K562 (cell line): ENCODE results near the gene CELSR1. TPM values are rescaled to one million over a fixed set of nuclear protein-coding genes. Genes with fewer than 3 reads are reported as not detected.
"Not testable (repeated sequence)": the region's sequence is repeated elsewhere in the genome, so short reads cannot be mapped to it uniquely, and the experiment has no call there.

Experiments used
- ATAC-seq: fragments of 200-7000 bp; cut with Tn5 transposase; 3 replicates; pipeline ENCODE4 v1.9.1; 2020; ENCODE audit warnings: moderate library complexity
- BruUV-seq: library from RNA; stranded (reverse); fragments of 400-500 nt; replicated peaks from 2 replicates; lab custom pipeline; 2021; lab: Mats Ljungman, UMichigan
- CTCF ChIA-PET: fragments of 300-600 bp; formaldehyde crosslinking; extraction: SDS; loops from one replicate; lab custom pipeline; 2021; ENCODE audit warnings: low intra/inter-chr PET ratio; lab: Yijun Ruan, JAX
- POLR2A ChIA-PET: fragments of 300-600, 350-650 bp; sonication (Branson Sonifier 250); formaldehyde crosslinking; extraction: SDS; loops from one replicate; lab custom pipeline; 2021; ENCODE audit warnings: antibody characterized with exemption, inconsistent platforms; lab: Yijun Ruan, JAX
- DNase-seq, 4 experiments: peaks; one replicate each; pipeline versions ENCODE4 v3.0.0 to v3.0.0-alpha.2; 2011 to 2018; ENCODE audit warnings: low spot score in 3 of 4, mixed read lengths in 3 of 4; ENCODE audit errors: extremely low read depth in 1 of 4
- FAIRE-seq: peaks from 2 replicates; lab custom pipeline; 2011; peaks lifted over from hg19 to GRCh38; lab: Jason Lieb, UNC
- H2AFZ ChIP-seq: 2 replicates; pipeline ENCODE4 v1.6.0; 2011; ENCODE audit warnings: low read depth, low read length, control low read depth, inconsistent platforms
- H3K27ac ChIP-seq: fragments of 200-600 bp; 3 replicates; pipeline ENCODE4 v1.8.0; 2011; ENCODE audit warnings: low read depth, mild to moderate bottlenecking, control low read depth, inconsistent platforms, low read length, moderate library complexity, mixed read lengths; ENCODE audit errors: extremely low read depth
- H3K27me3 ChIP-seq, 2 experiments: fragments of 300-600 bp in 1 of 2; 2 replicates in 1 of 2; 3 replicates in 1 of 2; pipeline versions ENCODE4 v1.6.0 to v1.8.0; 2011; ENCODE audit warnings: inconsistent platforms in 2 of 2, low read length in 2 of 2, mild to moderate bottlenecking in 1 of 2, mixed read lengths in 1 of 2, moderate library complexity in 1 of 2; ENCODE audit not compliant: control insufficient read depth in 2 of 2, insufficient read depth in 2 of 2
- H3K36me3 ChIP-seq: fragments of 300-600 bp; 3 replicates; pipeline ENCODE4 v1.8.0; 2011; ENCODE audit warnings: mild to moderate bottlenecking, low read length, inconsistent platforms; ENCODE audit not compliant: control insufficient read depth, insufficient read depth
- H3K4me1 ChIP-seq, 2 experiments: fragments of 200-600 bp in 1 of 2; replicated peaks in 1 of 2; 2 replicates in 1 of 2; 3 replicates in 1 of 2; pipeline versions ENCODE4 v1.5.1 to v1.8.0; 2011; ENCODE audit warnings: inconsistent platforms in 2 of 2, low read length in 2 of 2, mild to moderate bottlenecking in 1 of 2, mixed read lengths in 1 of 2, moderate library complexity in 1 of 2; ENCODE audit not compliant: control insufficient read depth in 2 of 2, insufficient read depth in 2 of 2
- H3K4me2 ChIP-seq: 2 replicates; pipeline ENCODE4 v1.6.1; 2011; ENCODE audit warnings: low read length, control low read depth, inconsistent platforms, mixed read lengths; ENCODE audit not compliant: insufficient read depth
- H3K4me3 ChIP-seq: fragments of 200-600 bp; sonication (generic), shearing (Covaris generic); 2 replicates; pipeline ENCODE4 v1.5.1; 2016; ENCODE audit warnings: control low read depth, inconsistent platforms
- H3K79me2 ChIP-seq: fragments of 200-600 bp; 3 replicates; pipeline ENCODE4 v1.8.0; 2011; ENCODE audit warnings: low read length, inconsistent platforms; ENCODE audit not compliant: control insufficient read depth, insufficient read depth
- H3K9ac ChIP-seq, 2 experiments: 2 replicates each; pipeline versions ENCODE4 v1.6.0 to v1.6.1; 2011; ENCODE audit warnings: low read depth in 2 of 2, low read length in 2 of 2, control low read depth in 1 of 2, inconsistent platforms in 1 of 2, mild to moderate bottlenecking in 1 of 2, mixed read lengths in 1 of 2; ENCODE audit not compliant: insufficient read depth in 1 of 2
- H3K9me1 ChIP-seq: one replicate; pipeline ENCODE4 v1.6.0; 2011; ENCODE audit warnings: inconsistent platforms, mild to moderate bottlenecking, low read length, moderate library complexity; ENCODE audit not compliant: control insufficient read depth, insufficient read depth
- H3K9me3 ChIP-seq: replicated peaks from 2 replicates; pipeline ENCODE4 v1.5.1; 2011; ENCODE audit warnings: low read depth, low read length, inconsistent platforms; ENCODE audit not compliant: control insufficient read depth, insufficient read depth
- H4K20me1 ChIP-seq: replicated peaks from 2 replicates; pipeline ENCODE4 v1.6.1; 2011; ENCODE audit warnings: low read length, inconsistent platforms, mixed read lengths; ENCODE audit not compliant: control insufficient read depth, insufficient read depth
- FOXP4 ChIP-seq: sonication (generic); formaldehyde crosslinking; IDR thresholded peaks from 2 replicates; pipeline ENCODE4 v1.8.0; 2022; ENCODE audit warnings: mild to moderate bottlenecking, missing genetic modification reagents, borderline replicate concordance
- HDGF ChIP-seq: fragments of 450-650 bp; IDR thresholded peaks from 2 replicates; pipeline ENCODE4 v1.6.1; 2016
- RBM25 ChIP-seq: fragments of 200-400 bp; formaldehyde crosslinking; IDR thresholded peaks from 2 replicates; pipeline ENCODE4 v1.6.1; 2018; ENCODE audit warnings: low read length, low read depth, moderate library complexity; ENCODE audit not compliant: severe bottlenecking
- RBM34 ChIP-seq: fragments of 200-400 bp; formaldehyde crosslinking; IDR thresholded peaks from 2 replicates; pipeline ENCODE4 v1.6.1; 2018; ENCODE audit warnings: low read length, borderline replicate concordance; ENCODE audit not compliant: insufficient read depth
- RBM39 ChIP-seq: fragments of 200-400 bp; formaldehyde crosslinking; optimal IDR thresholded peaks from 2 replicates; pipeline ENCODE3; 2018; ENCODE audit warnings: low read depth, low read length
- WGBS: fragments of 100-300 bp; shearing (Covaris generic); methylation state at CpG from one replicate; pipeline ENCODE4 v1.1.6; 2016; ENCODE audit warnings: low coverage, mixed read lengths; ENCODE audit not compliant: insufficient coverage; ENCODE audit errors: missing lambda C conversion rate; 5-methylcytosine and 5-hydroxymethylcytosine counted together
- in situ Hi-C: fragments of 300-500 bp; cut with MboI; formaldehyde crosslinking; loops from 4 replicates; pipeline ENCODE4 v1.15.0; 2018; ENCODE audit warnings: inconsistent platforms, mixed read lengths
- intact Hi-C: fragments of 100-400 bp; cut with micrococcal nuclease; formaldehyde crosslinking; loops from 2 replicates; pipeline ENCODE4 v1.14.2; 2022
- polyA plus RNA-seq, 8 experiments: library from polyadenylated mRNA; depleted of rRNA in 4 of 8; stranded (reverse) in 5 of 8; unstranded in 3 of 8; fragments of >200 nt; fragmentation: Nextera tagmentation in 2 of 8; fragmentation: Illumina TruSeq in 1 of 8; extraction: Ambion mirVana in 2 of 8; extraction: Trizol in 1 of 8; gene quantifications; 2 replicates each; pipeline versions ENCODE4 v1.2.1 to v1.2.3, GENCODE V29; 2011 to 2014; ENCODE audit warnings: inconsistent platforms in 1 of 8, missing spikeins in 1 of 8
- total RNA-seq, 7 experiments: library from RNA; depleted of rRNA in 6 of 7; stranded (reverse); fragments of >200 nt in 6 of 7; fragmentation: Illumina TruSeq in 2 of 7; extraction: Trizol in 2 of 7; gene quantifications; 2 replicates each; pipeline versions ENCODE4 v1.2.1 to v1.2.3, GENCODE V29; 2011 to 2021; ENCODE audit warnings: low replicate concordance in 1 of 7

CELSR1 gene
- total and polyA plus RNA-seq, 9 of the 15 experiments (the other 6 are each of a cell fraction or from before 2014, with no cell fraction given) = under 0.01 to 0.09 TPM; not detected in 7

- TF ChIP-seq RBM25 (no peak), RBM39 (no peak), FOXP4 (CRISPR knock-in tag) (no peak), RBM34 (no peak), HDGF (no peak)
Observed at GRCh38 chr22:46516638-46517037, 20.8 kb downstream of the CELSR1 start (continued).

GRCh38 chr22:46516112-46516487 is 21.3 kb downstream of the CELSR1 start:
- CTCF ChIA-PET, in situ Hi-C loops: not testable (repeated sequence)
- no CpG with 5 or more reads among the region's 5 CpGs for WGBS

More at GRCh38 chr22:46516112-46516487, 21.3 kb downstream of the CELSR1 start:
- BruUV-seq, ATAC-seq, FAIRE-seq, H3K36me3 ChIP-seq, H4K20me1 ChIP-seq, H3K27ac ChIP-seq, H3K9me1 ChIP-seq, intact Hi-C loops, H3K4me3 ChIP-seq, H3K4me2 ChIP-seq, DNase-seq, H3K4me1 ChIP-seq, H3K9me3 ChIP-seq, H3K79me2 ChIP-seq, H3K9ac ChIP-seq, H2AFZ ChIP-seq, POLR2A ChIA-PET: not testable (repeated sequence)
- H3K27me3 ChIP-seq = peaks cover 13 to 66% of the 10 kb centered on the region in 2 experiments; a peak in 4 of 5 replicates
